ENCODE data around the gene ZNF618. TPM values are rescaled to one million over a fixed set of nuclear protein-coding genes. Genes with fewer than 3 reads are reported as not detected.

ZNF618 gene
- polyA plus RNA-seq, 6 donors from 2014 or later = 1.00 to 3.2 (median 2.2) TPM

- Mint-ChIP-seq H3K4me3 (no peak overlapping the region), H3K27me3 (no peaks in the 10 kb centered on the region), H3K4me1 (peaks cover 0 to 5% (median 3%) of the 10 kb centered on the region in 3 donors), H3K36me3 (no peaks in the 10 kb centered on the region), H3K9me3 (no peaks in the 10 kb centered on the region), H3K27ac (no peak overlapping the region)
- DNase-seq = no peak
- ATAC-seq (ENCODE audit: low read depth in 2 of 2) = no peak
These were observed 72.9 kb downstream of the ZNF618 start for GRCh38 chr9:113948891-113949570.

- DNase-seq (no peak), ATAC-seq (ENCODE audit: low read depth in 2 of 2) (no peak)
- Mint-ChIP-seq H3K9me3 (no peaks in the 10 kb centered on the region), H3K36me3 (no peaks in the 10 kb centered on the region), H3K4me1 (peaks cover 0 to 6% (median 3%) of the 10 kb centered on the region in 3 donors), H3K4me3 (no peak overlapping the region), H3K27me3 (no peaks in the 10 kb centered on the region), H3K27ac (peak overlapping the region in 1 of 6 donors; percentile 59)
These were observed 73.5 kb downstream of the ZNF618 start for GRCh38 chr9:113949571-113950078.

GRCh38 chr9:113950195-113951031 is 74.3 kb downstream of the ZNF618 start:
- ATAC-seq (ENCODE audit: low read depth in 2 of 2) = no peak
- no peak for DNase-seq
- H3K9me3 Mint-ChIP-seq = no peaks in the 10 kb centered on the region
- H3K36me3 Mint-ChIP-seq = no peaks in the 10 kb centered on the region
- no peaks in the 10 kb centered on the region for H3K27me3 Mint-ChIP-seq
- peak overlapping the region in 1 of 8 donors; percentile 5 for H3K4me3 Mint-ChIP-seq
- peak overlapping the region in 2 of 6 donors; percentile 42 to 59 for H3K27ac Mint-ChIP-seq
- peaks cover 2 to 12% (median 3%) of the 10 kb centered on the region in 3 donors for H3K4me1 Mint-ChIP-seq

- DNase-seq (no peak), ATAC-seq (ENCODE audit: low read depth in 2 of 2) (no peak)
- H3K27ac Mint-ChIP-seq = peak overlapping the region in 2 of 6 donors; percentile 42 to 47
- H3K9me3 Mint-ChIP-seq = no peaks in the 10 kb centered on the region
- H3K27me3 Mint-ChIP-seq = no peaks in the 10 kb centered on the region
- H3K4me1 Mint-ChIP-seq = peaks cover 2 to 12% (median 3%) of the 10 kb centered on the region in 3 donors
- no peak overlapping the region for H3K4me3 Mint-ChIP-seq
- H3K36me3 Mint-ChIP-seq = no peaks in the 10 kb centered on the region
These were observed 74.9 kb downstream of the ZNF618 start for GRCh38 chr9:113951032-113951372.

- Mint-ChIP-seq H3K27ac (peak overlapping the region in 1 of 6 donors; percentile 9), H3K4me1 (peaks cover 2 to 12% (median 3%) of the 10 kb centered on the region in 3 donors), H3K36me3 (no peaks in the 10 kb centered on the region), H3K4me3 (no peak overlapping the region), H3K27me3 (no peaks in the 10 kb centered on the region), H3K9me3 (no peaks in the 10 kb centered on the region)
- ATAC-seq (ENCODE audit: low read depth in 2 of 2) = no peak
- no peak for DNase-seq
These were observed 76.6 kb downstream of the ZNF618 start for GRCh38 chr9:113952676-113953075.

- ATAC-seq (ENCODE audit: low read depth in 2 of 2) = no peak
- Mint-ChIP-seq H3K27me3 (no peaks in the 10 kb centered on the region), H3K4me3 (no peak overlapping the region), H3K9me3 (no peaks in the 10 kb centered on the region), H3K27ac (peak overlapping the region in 1 of 6 donors; percentile 53), H3K4me1 (peaks cover 2 to 12% (median 3%) of the 10 kb centered on the region in 3 donors), H3K36me3 (no peaks in the 10 kb centered on the region)
- no peak for DNase-seq
These were observed 77.4 kb downstream of the ZNF618 start for GRCh38 chr9:113953531-113953930.

GRCh38 chr9:113954591-113954990 is 78.5 kb downstream of the ZNF618 start:
- no peak overlapping the region for H3K4me3 Mint-ChIP-seq
- peak overlapping the region in 2 of 6 donors; percentile 32 to 67 for H3K27ac Mint-ChIP-seq
- ATAC-seq (ENCODE audit: low read depth in 2 of 2) = no peak
- DNase-seq = no peak
- no peaks in the 10 kb centered on the region for H3K36me3 Mint-ChIP-seq
- H3K4me1 Mint-ChIP-seq = peaks cover 2 to 12% (median 3%) of the 10 kb centered on the region in 3 donors
- H3K27me3 Mint-ChIP-seq = no peaks in the 10 kb centered on the region
- H3K9me3 Mint-ChIP-seq = no peaks in the 10 kb centered on the region

GRCh38 chr9:113955076-113955752 is 79.1 kb downstream of the ZNF618 start:
- Mint-ChIP-seq H3K9me3 (no peaks in the 10 kb centered on the region), H3K27me3 (no peaks in the 10 kb centered on the region), H3K27ac (peak overlapping the region in 2 of 6 donors; percentile 67 to 74), H3K36me3 (no peaks in the 10 kb centered on the region), H3K4me3 (no peak overlapping the region), H3K4me1 (peaks cover 2 to 12% (median 3%) of the 10 kb centered on the region in 3 donors)
- ATAC-seq (ENCODE audit: low read depth in 2 of 2) (no peak), DNase-seq (no peak)

GRCh38 chr9:113956901-113957300 is 80.8 kb downstream of the ZNF618 start:
- Mint-ChIP-seq H3K36me3 (peaks cover 0 to 6% of the 10 kb centered on the region in 2 donors), H3K27me3 (no peaks in the 10 kb centered on the region), H3K4me3 (no peak overlapping the region), H3K4me1 (peaks cover 2 to 12% (median 4%) of the 10 kb centered on the region in 3 donors), H3K27ac (no peak overlapping the region), H3K9me3 (no peaks in the 10 kb centered on the region)
- no peak for DNase-seq
- ATAC-seq (ENCODE audit: low read depth in 2 of 2) = no peak

- no peaks in the 10 kb centered on the region for H3K9me3 Mint-ChIP-seq
- H3K27ac Mint-ChIP-seq = peak overlapping the region in 1 of 6 donors; percentile 33
- peaks cover 0 to 6% of the 10 kb centered on the region in 2 donors for H3K36me3 Mint-ChIP-seq
- no peak for ATAC-seq (ENCODE audit: low read depth in 2 of 2)
- no peak for DNase-seq
- H3K27me3 Mint-ChIP-seq = no peaks in the 10 kb centered on the region
- H3K4me1 Mint-ChIP-seq = peaks cover 2 to 12% (median 4%) of the 10 kb centered on the region in 3 donors
- H3K4me3 Mint-ChIP-seq = no peak overlapping the region
These were observed 81.2 kb downstream of the ZNF618 start for GRCh38 chr9:113957351-113957750.

- H3K27ac Mint-ChIP-seq = no peak overlapping the region
- no peak for DNase-seq
These were observed 81.8 kb downstream of the ZNF618 start for GRCh38 chr9:113957821-113958341.

GRCh38 chr9:113958556-113958955 is 82.4 kb downstream of the ZNF618 start:
- DNase-seq = no peak
- Mint-ChIP-seq H3K4me1 (peaks cover 2 to 7% (median 4%) of the 10 kb centered on the region in 3 donors), H3K27me3 (no peaks in the 10 kb centered on the region), H3K36me3 (peaks cover 0 to 6% of the 10 kb centered on the region in 2 donors), H3K9me3 (no peaks in the 10 kb centered on the region), H3K27ac (peak overlapping the region in 1 of 6 donors; percentile 14), H3K4me3 (no peak overlapping the region)
- no peak for ATAC-seq (ENCODE audit: low read depth in 2 of 2)

More at GRCh38 chr9:113957821-113958341, 81.8 kb downstream of the ZNF618 start:
- no peak for ATAC-seq (ENCODE audit: low read depth in 2 of 2)
- peaks cover 2 to 10% (median 4%) of the 10 kb centered on the region in 3 donors for H3K4me1 Mint-ChIP-seq
- H3K36me3 Mint-ChIP-seq = peaks cover 0 to 6% of the 10 kb centered on the region in 2 donors
- H3K27me3 Mint-ChIP-seq = no peaks in the 10 kb centered on the region
- H3K9me3 Mint-ChIP-seq = no peaks in the 10 kb centered on the region
- H3K4me3 Mint-ChIP-seq = no peak overlapping the region

GRCh38 chr9:113960768-113961167 is 84.7 kb downstream of the ZNF618 start:
- Mint-ChIP-seq H3K4me3 (no peak overlapping the region), H3K4me1 (peaks cover 0 to 4% (median 0%) of the 10 kb centered on the region in 3 donors), H3K27ac (no peak overlapping the region), H3K27me3 (no peaks in the 10 kb centered on the region), H3K36me3 (peaks cover 0 to 6% of the 10 kb centered on the region in 2 donors), H3K9me3 (no peaks in the 10 kb centered on the region)
- ATAC-seq (ENCODE audit: low read depth in 2 of 2) = no peak
- DNase-seq = no peak

Data from naive B cell (primary cell).